K562 (cell line): Measurements from ENCODE around the gene CRYBA4. TPM values are rescaled to one million over a fixed set of nuclear protein-coding genes. Genes with fewer than 3 reads are reported as not detected.
A peak's percentile ranks its signal among the peaks of the same experiment; 100 is the strongest.

Source experiments
- EP400 ChIP-seq: fragments of 450-650 bp; IDR thresholded peaks from 2 replicates; pipeline ENCODE4 v1.6.1; 2017; ENCODE audit warnings: antibody characterized with exemption, mild to moderate bottlenecking, moderate library complexity
- ETS1 ChIP-seq: conservative IDR thresholded peaks from 2 replicates; pipeline ENCODE4 v1.6.1; 2011; ENCODE audit warnings: low read depth, mild to moderate bottlenecking, low read length; ENCODE audit not compliant: control insufficient read depth
- FOXP4 ChIP-seq: sonication (generic); formaldehyde crosslinking; IDR thresholded peaks from 2 replicates; pipeline ENCODE4 v1.8.0; 2022; ENCODE audit warnings: mild to moderate bottlenecking, missing genetic modification reagents, borderline replicate concordance
- MCM3 ChIP-seq: fragments of 450-650 bp; IDR thresholded peaks from 2 replicates; pipeline ENCODE4 v1.6.1; 2016
- MCM7 ChIP-seq, 2 experiments: fragments of 450-650 bp; IDR thresholded peaks; 2 replicates each; pipeline ENCODE4 v1.6.1; 2016 to 2018
- MEF2D ChIP-seq: conservative IDR thresholded peaks from 2 replicates; pipeline ENCODE4 v1.6.1; 2016; ENCODE audit warnings: low read depth, missing genetic modification characterization, missing compliant biosample characterization
- NONO ChIP-seq, 2 experiments: fragments of 200-400 bp in 1 of 2; fragments of 450-650 bp in 1 of 2; formaldehyde crosslinking in 1 of 2; IDR thresholded peaks; 2 replicates each; pipeline ENCODE4 v1.6.1; 2017; ENCODE audit warnings: low read depth in 2 of 2, mild to moderate bottlenecking in 2 of 2, moderate library complexity in 2 of 2, low read length in 1 of 2
- SMARCC2 ChIP-seq: fragments of 450-650 bp; IDR thresholded peaks from 2 replicates; pipeline ENCODE4 v1.6.1; 2017; ENCODE audit warnings: antibody characterized with exemption, moderate library complexity, mild to moderate bottlenecking, low read depth
- YY1 ChIP-seq, 3 experiments: IDR thresholded peaks; 2 replicates each; pipeline ENCODE4 v1.6.1; 2011; ENCODE audit warnings: low read length in 2 of 3, mild to moderate bottlenecking in 2 of 3, moderate library complexity in 2 of 3, borderline replicate concordance in 1 of 3, control low read depth in 1 of 3, low read depth in 1 of 3; ENCODE audit not compliant: insufficient read depth in 3 of 3, insufficient replicate concordance in 2 of 3, control insufficient read depth in 1 of 3, insufficient read length in 1 of 3; ENCODE audit errors: extremely low read depth in 1 of 3
- polyA plus RNA-seq, 8 experiments: library from polyadenylated mRNA; depleted of rRNA in 4 of 8; stranded (reverse) in 5 of 8; unstranded in 3 of 8; fragments of >200 nt; fragmentation: Nextera tagmentation in 2 of 8; fragmentation: Illumina TruSeq in 1 of 8; extraction: Ambion mirVana in 2 of 8; extraction: Trizol in 1 of 8; gene quantifications; 2 replicates each; pipeline versions ENCODE4 v1.2.1 to v1.2.3, GENCODE V29; 2011 to 2014; ENCODE audit warnings: inconsistent platforms in 1 of 8, missing spikeins in 1 of 8
- total RNA-seq, 7 experiments: library from RNA; depleted of rRNA in 6 of 7; stranded (reverse); fragments of >200 nt in 6 of 7; fragmentation: Illumina TruSeq in 2 of 7; extraction: Trizol in 2 of 7; gene quantifications; 2 replicates each; pipeline versions ENCODE4 v1.2.1 to v1.2.3, GENCODE V29; 2011 to 2021; ENCODE audit warnings: low replicate concordance in 1 of 7
- TF ChIP-seq, protein P1 (sequence below), 2 experiments: fragments of 450-650 bp in 1 of 2; sonication (generic) in 1 of 2; formaldehyde crosslinking in 1 of 2; IDR thresholded peaks; 2 replicates each; pipeline versions ENCODE4 v1.7.1 to v1.9.0; 2016 to 2022; ENCODE audit warnings: inconsistent platforms in 1 of 2, mild to moderate bottlenecking in 1 of 2, missing genetic modification reagents in 1 of 2
- TF ChIP-seq, protein P2 (sequence below): fragments of 450-650 bp; conservative IDR thresholded peaks from 2 replicates; pipeline ENCODE4 v1.6.1; 2016; ENCODE audit warnings: missing genetic modification characterization, low read depth, mild to moderate bottlenecking, missing compliant biosample characterization, moderate library complexity

Gene CRYBA4
- total and polyA plus RNA-seq, 9 of the 15 experiments (the other 6 are each of a cell fraction or from before 2014, with no cell fraction given) = 0.59 to 3.3 (median 1.6) TPM

GRCh38 chr22:26672590-26673468 is 51.1 kb downstream of the CRYBA4 start (continued):
- TF ChIP-seq, protein P1, sequence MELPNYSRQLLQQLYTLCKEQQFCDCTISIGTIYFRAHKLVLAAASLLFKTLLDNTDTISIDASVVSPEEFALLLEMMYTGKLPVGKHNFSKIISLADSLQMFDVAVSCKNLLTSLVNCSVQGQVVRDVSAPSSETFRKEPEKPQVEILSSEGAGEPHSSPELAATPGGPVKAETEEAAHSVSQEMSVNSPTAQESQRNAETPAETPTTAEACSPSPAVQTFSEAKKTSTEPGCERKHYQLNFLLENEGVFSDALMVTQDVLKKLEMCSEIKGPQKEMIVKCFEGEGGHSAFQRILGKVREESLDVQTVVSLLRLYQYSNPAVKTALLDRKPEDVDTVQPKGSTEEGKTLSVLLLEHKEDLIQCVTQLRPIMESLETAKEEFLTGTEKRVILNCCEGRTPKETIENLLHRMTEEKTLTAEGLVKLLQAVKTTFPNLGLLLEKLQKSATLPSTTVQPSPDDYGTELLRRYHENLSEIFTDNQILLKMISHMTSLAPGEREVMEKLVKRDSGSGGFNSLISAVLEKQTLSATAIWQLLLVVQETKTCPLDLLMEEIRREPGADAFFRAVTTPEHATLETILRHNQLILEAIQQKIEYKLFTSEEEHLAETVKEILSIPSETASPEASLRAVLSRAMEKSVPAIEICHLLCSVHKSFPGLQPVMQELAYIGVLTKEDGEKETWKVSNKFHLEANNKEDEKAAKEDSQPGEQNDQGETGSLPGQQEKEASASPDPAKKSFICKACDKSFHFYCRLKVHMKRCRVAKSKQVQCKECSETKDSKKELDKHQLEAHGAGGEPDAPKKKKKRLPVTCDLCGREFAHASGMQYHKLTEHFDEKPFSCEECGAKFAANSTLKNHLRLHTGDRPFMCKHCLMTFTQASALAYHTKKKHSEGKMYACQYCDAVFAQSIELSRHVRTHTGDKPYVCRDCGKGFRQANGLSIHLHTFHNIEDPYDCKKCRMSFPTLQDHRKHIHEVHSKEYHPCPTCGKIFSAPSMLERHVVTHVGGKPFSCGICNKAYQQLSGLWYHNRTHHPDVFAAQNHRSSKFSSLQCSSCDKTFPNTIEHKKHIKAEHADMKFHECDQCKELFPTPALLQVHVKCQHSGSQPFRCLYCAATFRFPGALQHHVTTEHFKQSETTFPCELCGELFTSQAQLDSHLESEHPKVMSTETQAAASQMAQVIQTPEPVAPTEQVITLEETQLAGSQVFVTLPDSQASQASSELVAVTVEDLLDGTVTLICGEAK (IDR thresholded peaks at IDR 0.05) = peak; percentile 97
- TF ChIP-seq, protein P1 (CRISPR knock-in tag; IDR thresholded peaks at IDR 0.05) = no peak
- TF ChIP-seq YY1 (IDR thresholded peaks at IDR 0.05; ENCODE audit: borderline replicate concordance in 1 of 3, control insufficient read depth in 1 of 3, extremely low read depth in 1 of 3, insufficient read depth in 3 of 3, insufficient read length in 1 of 3, insufficient replicate concordance in 2 of 3, low read depth in 1 of 3, low read length in 2 of 3) (no peak), SMARCC2 (no peak), MEF2D (tag) (no peak), EP400 (peak; percentile 83), MCM7 (IDR thresholded peaks at IDR 0.05) (no peak), ETS1 (0 out of 2 replicates have a peak, but pooled peaks have one; percentile 41), NONO (IDR thresholded peaks at IDR 0.05; ENCODE audit: low read depth in 2 of 2, low read length in 1 of 2) (no peak), FOXP4 (CRISPR knock-in tag) (no peak), MCM3 (no peak)
- TF ChIP-seq, protein P2, sequence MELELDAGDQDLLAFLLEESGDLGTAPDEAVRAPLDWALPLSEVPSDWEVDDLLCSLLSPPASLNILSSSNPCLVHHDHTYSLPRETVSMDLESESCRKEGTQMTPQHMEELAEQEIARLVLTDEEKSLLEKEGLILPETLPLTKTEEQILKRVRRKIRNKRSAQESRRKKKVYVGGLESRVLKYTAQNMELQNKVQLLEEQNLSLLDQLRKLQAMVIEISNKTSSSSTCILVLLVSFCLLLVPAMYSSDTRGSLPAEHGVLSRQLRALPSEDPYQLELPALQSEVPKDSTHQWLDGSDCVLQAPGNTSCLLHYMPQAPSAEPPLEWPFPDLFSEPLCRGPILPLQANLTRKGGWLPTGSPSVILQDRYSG = no peak
